Measurements from ENCODE around the gene EGR4. TPM values are rescaled to one million over a fixed set of nuclear protein-coding genes. Genes with fewer than 3 reads are reported as not detected.

Gene EGR4
- total RNA-seq, 1 experiment from 2014 or later, result not detected

GRCh38 chr2:73337828-73338227 lies 44.5 kb upstream of the EGR4 start:
- TF ChIP-seq, protein P1, sequence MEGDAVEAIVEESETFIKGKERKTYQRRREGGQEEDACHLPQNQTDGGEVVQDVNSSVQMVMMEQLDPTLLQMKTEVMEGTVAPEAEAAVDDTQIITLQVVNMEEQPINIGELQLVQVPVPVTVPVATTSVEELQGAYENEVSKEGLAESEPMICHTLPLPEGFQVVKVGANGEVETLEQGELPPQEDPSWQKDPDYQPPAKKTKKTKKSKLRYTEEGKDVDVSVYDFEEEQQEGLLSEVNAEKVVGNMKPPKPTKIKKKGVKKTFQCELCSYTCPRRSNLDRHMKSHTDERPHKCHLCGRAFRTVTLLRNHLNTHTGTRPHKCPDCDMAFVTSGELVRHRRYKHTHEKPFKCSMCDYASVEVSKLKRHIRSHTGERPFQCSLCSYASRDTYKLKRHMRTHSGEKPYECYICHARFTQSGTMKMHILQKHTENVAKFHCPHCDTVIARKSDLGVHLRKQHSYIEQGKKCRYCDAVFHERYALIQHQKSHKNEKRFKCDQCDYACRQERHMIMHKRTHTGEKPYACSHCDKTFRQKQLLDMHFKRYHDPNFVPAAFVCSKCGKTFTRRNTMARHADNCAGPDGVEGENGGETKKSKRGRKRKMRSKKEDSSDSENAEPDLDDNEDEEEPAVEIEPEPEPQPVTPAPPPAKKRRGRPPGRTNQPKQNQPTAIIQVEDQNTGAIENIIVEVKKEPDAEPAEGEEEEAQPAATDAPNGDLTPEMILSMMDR (conservative IDR thresholded peaks at IDR 0.05; ENCODE audit: low read depth, low read length), result no peak
- TF ChIP-seq EZH2 (IDR thresholded peaks at IDR 0.05; ENCODE audit: low read length, unreplicated experiment) (no peak), EZH2phosphoT487 (IDR thresholded peaks at IDR 0.05; ENCODE audit: borderline replicate concordance, low read length) (no peak)
- no peak overlapping the region for H3K9ac ChIP-seq (ENCODE audit: low read length)
- intact Hi-C loops (cut with micrococcal nuclease), result no loop called here
- H3K27ac ChIP-seq (ENCODE audit: low read length), result no peak overlapping the region
- H3F3A ChIP-seq (ENCODE audit: low read length, unreplicated experiment), result no peaks in the 10 kb centered on the region
- no peak overlapping the region for H3K4me2 ChIP-seq (ENCODE audit: low read length)
- ChIA-PET POLR2A (ENCODE audit: unreplicated experiment) (no interaction called here), CTCF (no interaction called here)
- H3K4me1 ChIP-seq (ENCODE audit: insufficient read depth, low read length), result no peaks in the 10 kb centered on the region
- no peaks in the 10 kb centered on the region for H3K36me3 ChIP-seq (ENCODE audit: low read depth, low read length)
- H3K79me2 ChIP-seq (ENCODE audit: low read length), result no peaks in the 10 kb centered on the region
- no TSS peak for BruUV-seq (replicated peaks)
- ATAC-seq, result no peak
- no peaks in the 10 kb centered on the region for H4K20me1 ChIP-seq (ENCODE audit: low read length)
- no peak overlapping the region for H3K4me3 ChIP-seq (ENCODE audit: low read length)
- no peak for DNase-seq
- H3K27me3 ChIP-seq (ENCODE audit: low read length), result peaks cover 52% of the 10 kb centered on the region
- no peaks in the 10 kb centered on the region for H3K9me3 ChIP-seq (ENCODE audit: low read length)
- no peaks in the 10 kb centered on the region for H3K9me2 ChIP-seq (replicated peaks; ENCODE audit: low read length)
- H2AFZ ChIP-seq (ENCODE audit: low read length), result no peak overlapping the region

DNA sequence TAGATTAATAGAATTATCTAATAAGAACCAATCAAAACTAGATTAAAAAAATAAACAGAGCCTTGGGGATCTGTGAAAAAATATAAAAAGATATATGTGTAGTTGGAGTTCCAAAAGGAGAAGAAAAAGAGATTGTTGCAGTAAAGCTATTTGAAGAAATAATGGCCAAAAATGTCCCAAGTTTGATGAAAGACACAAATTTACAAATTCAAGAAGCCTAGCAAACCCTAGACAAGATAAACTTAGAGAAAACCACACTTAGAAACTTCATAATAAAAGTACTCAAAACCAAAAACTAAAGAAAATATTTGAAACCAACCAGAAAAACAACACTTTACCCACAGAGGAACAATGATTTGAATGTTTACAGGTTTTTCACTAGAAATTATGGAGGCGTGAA lies 41.3 kb upstream of the EGR4 start:
- ChIA-PET POLR2A (ENCODE audit: unreplicated experiment) (no interaction called here), CTCF (no interaction called here)
- Histone ChIP-seq H3K4me1 (ENCODE audit: insufficient read depth, low read length) (no peaks in the 10 kb centered on the region), H3K9me3 (ENCODE audit: low read length) (no peaks in the 10 kb centered on the region), H2AFZ (ENCODE audit: low read length) (no peak overlapping the region), H3K79me2 (ENCODE audit: low read length) (no peaks in the 10 kb centered on the region), H4K20me1 (ENCODE audit: low read length) (no peaks in the 10 kb centered on the region), H3K27ac (ENCODE audit: low read length) (no peak overlapping the region), H3K9me2 (replicated peaks; ENCODE audit: low read length) (no peaks in the 10 kb centered on the region), H3K36me3 (ENCODE audit: low read depth, low read length) (no peaks in the 10 kb centered on the region), H3F3A (ENCODE audit: low read length, unreplicated experiment) (no peaks in the 10 kb centered on the region), H3K4me2 (ENCODE audit: low read length) (no peak overlapping the region), H3K4me3 (ENCODE audit: low read length) (no peak overlapping the region), H3K9ac (ENCODE audit: low read length) (no peak overlapping the region), H3K27me3 (ENCODE audit: low read length) (peaks cover 43% of the 10 kb centered on the region)
- TF ChIP-seq, protein P1 (conservative IDR thresholded peaks at IDR 0.05; ENCODE audit: low read depth, low read length), result no peak
- TF ChIP-seq EZH2 (IDR thresholded peaks at IDR 0.05; ENCODE audit: low read length, unreplicated experiment) (no peak), EZH2phosphoT487 (IDR thresholded peaks at IDR 0.05; ENCODE audit: borderline replicate concordance, low read length) (no peak)
- DNase-seq, result no peak
- ATAC-seq, result no peak
- intact Hi-C loops (cut with micrococcal nuclease), result no loop called here
- BruUV-seq (replicated peaks), result no TSS peak

- H3K36me3 ChIP-seq (ENCODE audit: low read depth, low read length), result no peaks in the 10 kb centered on the region
- no peaks in the 10 kb centered on the region for H3K4me1 ChIP-seq (ENCODE audit: insufficient read depth, low read length)
- no peak overlapping the region for H3K4me2 ChIP-seq (ENCODE audit: low read length)
- H3K27me3 ChIP-seq (ENCODE audit: low read length), result peaks cover 43% of the 10 kb centered on the region
- H3K27ac ChIP-seq (ENCODE audit: low read length), result no peak overlapping the region
- H3K9me2 ChIP-seq (replicated peaks; ENCODE audit: low read length), result no peaks in the 10 kb centered on the region
- TF ChIP-seq EZH2 (IDR thresholded peaks at IDR 0.05; ENCODE audit: low read length, unreplicated experiment), result no peak
- no peak for TF ChIP-seq EZH2phosphoT487 (IDR thresholded peaks at IDR 0.05; ENCODE audit: borderline replicate concordance, low read length)
- TF ChIP-seq, protein P1 (conservative IDR thresholded peaks at IDR 0.05; ENCODE audit: low read depth, low read length), result no peak
- H4K20me1 ChIP-seq (ENCODE audit: low read length), result no peaks in the 10 kb centered on the region
- H3F3A ChIP-seq (ENCODE audit: low read length, unreplicated experiment), result no peaks in the 10 kb centered on the region
- BruUV-seq (replicated peaks), result no TSS peak
- H2AFZ ChIP-seq (ENCODE audit: low read length), result no peak overlapping the region
- DNase-seq, result no peak
- H3K4me3 ChIP-seq (ENCODE audit: low read length), result no peak overlapping the region
- H3K9me3 ChIP-seq (ENCODE audit: low read length), result no peaks in the 10 kb centered on the region
- ATAC-seq, result no peak
- CTCF ChIA-PET, result no interaction called here
- H3K79me2 ChIP-seq (ENCODE audit: low read length), result no peaks in the 10 kb centered on the region
- H3K9ac ChIP-seq (ENCODE audit: low read length), result no peak overlapping the region
- intact Hi-C loops (cut with micrococcal nuclease), result no loop called here
- POLR2A ChIA-PET (ENCODE audit: unreplicated experiment), result no interaction called here
Measured at GRCh38 chr2:73334045-73334444, 40.7 kb upstream of the EGR4 start.
